LNCaP clone FGC (cell line): ENCODE results near the gene MORN1.

Experiments
- DNase-seq: peaks from one replicate; pipeline ENCODE4 v3.0.0-alpha.2; 2011; ENCODE audit warnings: low read depth
- H3K4me3 ChIP-seq: 2 replicates; pipeline ENCODE4 v1.5.1; 2011; ENCODE audit warnings: mild to moderate bottlenecking, low read depth, low read length, control low read depth
- CTCF ChIP-seq: IDR thresholded peaks from 2 replicates; pipeline ENCODE4 v1.5.1; 2012; ENCODE audit warnings: mild to moderate bottlenecking; ENCODE audit not compliant: control insufficient read depth, insufficient read depth; ENCODE audit errors: extremely low read depth

Gene MORN1

GRCh38 chr1:2373551-2374251 is 17.7 kb downstream of the MORN1 start:
- TF ChIP-seq CTCF, result no peak
- no peak for DNase-seq
- no peak overlapping the region for H3K4me3 ChIP-seq

- TF ChIP-seq CTCF, result no peak
- DNase-seq, result no peak
- H3K4me3 ChIP-seq, result no peak overlapping the region
These were observed 18.5 kb downstream of the MORN1 start for GRCh38 chr1:2372551-2373490.

DNA sequence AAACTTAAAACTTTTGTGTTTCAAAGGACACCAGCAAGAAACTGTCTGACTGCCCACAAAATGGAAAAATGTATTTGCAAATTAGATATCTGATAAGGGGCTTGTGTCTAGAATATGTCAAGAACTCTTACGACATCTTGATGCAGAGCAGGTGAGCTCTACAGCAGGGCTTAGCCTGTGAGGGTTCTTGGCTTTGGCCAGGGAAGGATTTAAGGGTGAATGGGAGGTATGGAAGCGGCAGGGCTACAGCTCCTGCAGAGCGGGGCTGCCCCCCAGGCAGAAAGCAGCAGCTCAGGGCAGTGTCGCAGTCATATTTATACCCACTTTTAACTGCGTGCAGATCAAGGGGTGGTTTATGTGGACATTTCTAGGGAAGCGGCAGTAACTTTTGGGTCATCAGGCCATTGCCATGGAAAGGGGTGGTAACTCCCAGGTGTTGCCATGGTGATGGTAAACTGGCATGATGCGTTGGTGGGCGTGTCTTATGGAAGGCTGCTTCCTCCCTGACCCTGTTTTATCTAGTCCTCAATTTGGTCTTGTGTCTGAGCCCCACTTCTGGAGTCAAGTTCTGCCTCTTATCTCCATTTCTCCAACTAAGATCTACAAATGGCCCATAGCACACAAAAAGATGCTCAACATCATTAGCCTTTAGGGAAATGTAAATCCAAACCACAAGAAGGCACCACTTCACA is 23.2 kb downstream of the MORN1 start:
- TF ChIP-seq CTCF, result no peak
- no peak for DNase-seq
- H3K4me3 ChIP-seq, result no peak overlapping the region

GRCh38 chr1:2363847-2364513 is 27.4 kb downstream of the MORN1 start:
- H3K4me3 ChIP-seq, result no peak overlapping the region
- TF ChIP-seq CTCF, result no peak
- no peak for DNase-seq

- H3K4me3 ChIP-seq, result no peak overlapping the region
- TF ChIP-seq CTCF, result no peak
- DNase-seq, result no peak
These were observed 30.6 kb downstream of the MORN1 start for GRCh38 chr1:2360588-2361364.
